Stimulated activated CD4-positive, alpha-beta T cell treated with anti-CD3 and anti-CD28 coated beads, TNF-alpha, amount 100 ng/mL, for 48 hours (primary cell): ENCODE results near the gene CYTH1.

ENCODE experiments used
- DNase-seq, 3 donors: peaks; one replicate each; pipeline ENCODE4 v3.0.0-alpha.2; 2020; ENCODE audit warnings: low read depth in 3 of 3

The CYTH1 gene

DNA sequence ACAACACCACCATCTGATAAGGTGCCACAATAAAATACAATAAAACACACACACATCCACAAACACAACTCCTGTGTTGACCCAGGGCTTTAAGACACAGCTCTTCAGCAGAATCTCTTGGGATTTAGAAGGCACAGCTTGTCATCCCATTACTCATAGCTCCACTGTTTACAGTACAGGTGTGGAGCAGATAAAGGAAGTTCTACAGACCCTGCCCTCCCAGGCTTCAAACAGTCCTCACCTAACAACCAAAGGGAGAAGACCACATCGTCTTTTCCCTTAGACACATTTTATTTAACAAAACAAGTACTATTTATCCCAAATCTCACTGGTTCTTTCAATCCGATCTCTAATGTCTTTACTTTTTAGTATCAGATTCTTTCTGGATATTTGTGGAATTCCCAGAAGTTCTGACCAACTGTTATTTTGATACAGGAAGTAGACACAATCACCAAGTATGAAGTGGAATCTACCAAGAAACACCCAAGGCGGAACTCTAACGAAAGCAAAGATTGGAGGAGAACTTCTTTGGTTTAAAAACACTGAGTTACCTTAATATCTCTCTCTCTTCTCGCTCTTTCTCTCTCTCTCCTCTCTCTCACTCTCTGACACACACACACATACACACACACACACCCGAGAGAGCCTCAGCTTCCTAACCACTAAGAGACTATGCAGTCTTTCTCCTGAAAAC, 46.1 kb downstream of the CYTH1 start:
- DNase-seq, result no peak

GRCh38 chr17:78734793-78735641, 47.1 kb downstream of the CYTH1 start:
- DNase-seq, result no peak

DNA sequence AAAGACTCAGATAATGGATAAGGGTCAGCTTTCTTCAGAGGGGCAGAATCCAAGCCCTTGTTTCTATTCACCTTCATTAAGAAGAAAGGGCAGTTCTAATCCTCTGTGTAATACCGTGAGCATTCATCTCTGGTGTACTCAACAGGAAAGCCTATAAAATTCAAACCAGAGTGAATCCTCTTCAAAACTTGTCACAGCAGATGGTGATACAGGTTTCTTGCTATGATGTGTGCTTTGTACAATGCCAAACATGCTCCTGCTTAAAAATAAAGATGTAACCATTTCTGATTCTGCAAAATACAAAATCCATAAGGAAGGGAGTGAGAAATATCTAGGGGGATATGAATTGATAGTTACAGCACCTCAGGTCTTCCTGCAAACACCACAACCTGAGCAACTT, 49.7 kb downstream of the CYTH1 start:
- no peak for DNase-seq

GRCh38 chr17:78731904-78732303, 50.2 kb downstream of the CYTH1 start:
- DNase-seq, result no peak

DNA sequence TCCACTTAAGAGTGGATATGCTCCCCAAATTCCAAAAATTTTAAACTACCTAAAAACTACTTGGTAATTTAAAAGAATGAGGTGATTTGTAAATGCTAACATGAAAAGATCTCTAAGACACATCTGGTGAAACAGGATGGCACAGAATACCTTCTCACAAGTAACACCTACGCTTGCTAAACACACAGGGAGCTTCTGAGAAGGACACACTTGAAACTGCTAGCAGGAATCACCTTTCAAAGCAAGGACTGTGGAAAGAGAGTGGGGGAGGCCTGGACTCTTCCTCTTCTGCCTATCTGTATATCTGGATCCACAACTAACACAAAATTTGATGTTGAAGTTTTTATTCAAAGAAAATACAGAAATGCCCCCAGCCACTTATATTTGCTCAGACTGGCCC, 52.4 kb downstream of the CYTH1 start:
- no peak for DNase-seq

DNA sequence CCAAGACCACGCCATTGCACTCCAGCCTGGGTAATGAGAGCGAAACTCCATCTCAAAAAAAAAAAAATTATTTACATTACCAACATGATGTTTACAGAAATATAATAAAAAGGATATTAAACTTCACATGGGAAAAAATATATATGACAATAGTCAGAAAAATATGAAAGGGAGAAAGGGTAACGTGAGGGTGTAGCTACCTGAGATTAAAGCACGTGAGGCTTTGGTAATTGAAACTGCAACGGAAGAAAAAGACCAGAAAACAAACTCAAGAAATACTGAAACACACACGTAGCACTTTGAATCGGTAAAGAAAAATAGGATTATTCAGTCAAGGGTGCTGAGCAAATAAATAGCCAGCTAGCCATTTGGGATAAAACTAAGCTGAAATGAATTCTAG, 53.6 kb downstream of the CYTH1 start:
- no peak for DNase-seq

- no peak for DNase-seq
These were observed 54.4 kb downstream of the CYTH1 start for GRCh38 chr17:78727476-78728229.

- DNase-seq, result no peak
These were observed 55.0 kb downstream of the CYTH1 start for GRCh38 chr17:78727057-78727456.

DNA sequence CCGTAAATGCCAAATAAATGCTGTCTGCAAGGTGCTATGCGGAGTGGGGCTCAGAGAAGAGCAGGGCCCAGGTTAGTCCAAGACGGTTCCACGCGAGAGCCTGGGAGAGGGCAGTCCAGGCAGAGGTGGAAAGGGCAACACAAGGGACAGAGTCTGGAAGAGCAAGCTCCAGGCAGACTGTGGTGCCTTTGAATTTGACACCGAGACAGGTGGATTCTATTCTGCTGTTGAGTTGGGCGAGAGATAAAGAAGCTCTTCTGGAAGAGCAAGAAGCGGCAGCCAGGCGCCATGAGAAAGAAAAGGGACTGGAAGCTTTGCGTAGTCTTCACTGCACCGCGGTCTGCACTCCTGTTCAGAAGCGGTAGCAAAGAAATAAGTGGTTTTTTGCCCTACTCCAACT, 55.6 kb downstream of the CYTH1 start:
- no peak for DNase-seq

GRCh38 chr17:78725448-78726021, 56.5 kb downstream of the CYTH1 start:
- no peak for DNase-seq

DNA sequence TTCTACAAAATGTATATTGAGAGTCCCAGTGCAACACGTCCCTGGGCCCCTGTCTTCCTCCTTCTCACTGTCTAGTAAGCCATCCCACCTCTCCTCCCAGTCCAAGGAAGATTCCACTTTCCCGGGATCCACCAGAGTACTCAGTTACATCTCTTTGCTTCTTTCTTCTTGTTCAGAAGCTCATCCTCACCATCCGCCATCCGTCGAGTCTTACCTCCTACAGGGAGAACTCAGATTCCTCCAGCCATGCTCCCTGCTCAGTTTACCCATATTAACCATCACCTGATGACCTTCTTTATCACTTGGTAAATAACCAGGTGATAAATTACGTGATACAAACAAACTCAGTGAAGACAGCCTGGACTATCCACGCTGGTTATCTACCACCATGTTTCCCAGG, 57.1 kb downstream of the CYTH1 start:
- DNase-seq, result no peak

DNA sequence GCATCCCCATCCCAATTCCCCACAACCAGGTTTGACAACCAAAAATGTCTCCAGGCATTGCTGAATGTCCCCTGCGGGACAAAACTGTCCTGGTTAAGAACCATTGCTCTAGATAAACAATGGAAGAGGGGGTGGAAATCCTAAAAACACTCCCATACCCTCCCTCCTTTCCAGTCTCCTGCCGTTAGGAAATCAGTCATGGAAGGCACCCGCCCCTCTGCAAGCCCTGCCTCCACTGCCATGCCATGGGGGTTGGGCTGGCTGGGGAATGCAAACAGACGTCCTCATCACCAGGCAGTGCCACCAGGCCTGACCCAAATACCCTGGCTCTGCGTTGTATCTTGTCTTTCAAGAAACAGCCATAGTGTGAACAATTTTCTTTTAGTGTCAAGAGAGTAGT, 57.5 kb downstream of the CYTH1 start:
- no peak for DNase-seq

DNA sequence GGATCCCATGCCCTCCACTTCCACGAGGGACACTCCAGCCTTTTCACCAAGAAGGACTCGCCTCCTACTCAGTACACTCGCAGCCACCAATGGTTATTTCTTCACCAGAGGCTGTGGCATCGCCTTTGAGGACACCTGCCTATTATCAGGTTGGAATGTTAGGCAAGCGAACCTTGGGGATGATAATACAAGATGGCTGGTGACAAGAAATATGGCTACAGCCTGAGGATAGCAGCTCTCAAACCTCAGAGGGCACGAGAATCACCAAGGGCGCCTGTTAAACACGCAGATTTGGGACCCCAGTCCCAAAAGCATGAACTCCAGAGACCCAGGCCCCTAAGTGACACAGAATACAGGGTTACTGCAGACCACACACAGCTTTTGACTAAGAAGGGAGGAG, 58.1 kb downstream of the CYTH1 start:
- no peak for DNase-seq

DNA sequence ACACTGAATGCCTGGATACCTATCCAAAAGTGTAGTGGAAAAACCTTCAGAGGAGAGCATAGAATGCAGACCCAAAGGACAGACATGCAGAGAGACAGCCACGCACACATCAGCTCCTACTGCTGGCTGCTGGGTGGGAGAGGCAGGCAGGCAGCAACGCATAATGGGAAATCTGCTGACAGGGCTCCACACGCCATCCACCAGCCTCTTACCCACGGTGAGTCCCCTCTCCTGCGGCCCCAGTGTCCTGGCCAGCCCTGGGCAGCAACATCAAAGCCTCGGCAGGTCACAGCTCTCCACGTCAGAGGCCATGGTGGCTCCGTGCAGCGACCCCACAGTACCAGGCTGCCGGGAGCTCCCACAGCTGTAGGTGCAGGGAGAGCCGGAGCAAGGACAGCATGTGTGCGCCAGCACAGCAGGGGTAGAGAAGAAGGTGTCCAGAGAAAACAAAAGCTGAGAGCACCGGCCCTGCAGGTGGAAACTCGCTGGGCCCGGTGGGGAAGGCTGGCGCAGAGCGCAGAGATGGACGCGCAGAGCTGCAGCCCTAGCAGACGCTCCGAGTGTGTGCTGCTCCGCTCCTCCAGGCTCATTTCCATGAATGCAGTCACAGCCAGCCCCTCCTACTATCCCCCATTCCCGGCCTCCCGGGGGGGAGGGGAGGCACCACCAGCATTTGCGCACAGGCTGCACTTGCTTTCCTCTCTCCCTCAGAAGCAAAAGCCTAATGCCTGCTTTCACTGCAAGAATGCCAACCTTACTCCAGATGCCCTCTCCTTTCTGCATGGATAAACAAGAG, 58.9 kb downstream of the CYTH1 start:
- no peak for DNase-seq

DNA sequence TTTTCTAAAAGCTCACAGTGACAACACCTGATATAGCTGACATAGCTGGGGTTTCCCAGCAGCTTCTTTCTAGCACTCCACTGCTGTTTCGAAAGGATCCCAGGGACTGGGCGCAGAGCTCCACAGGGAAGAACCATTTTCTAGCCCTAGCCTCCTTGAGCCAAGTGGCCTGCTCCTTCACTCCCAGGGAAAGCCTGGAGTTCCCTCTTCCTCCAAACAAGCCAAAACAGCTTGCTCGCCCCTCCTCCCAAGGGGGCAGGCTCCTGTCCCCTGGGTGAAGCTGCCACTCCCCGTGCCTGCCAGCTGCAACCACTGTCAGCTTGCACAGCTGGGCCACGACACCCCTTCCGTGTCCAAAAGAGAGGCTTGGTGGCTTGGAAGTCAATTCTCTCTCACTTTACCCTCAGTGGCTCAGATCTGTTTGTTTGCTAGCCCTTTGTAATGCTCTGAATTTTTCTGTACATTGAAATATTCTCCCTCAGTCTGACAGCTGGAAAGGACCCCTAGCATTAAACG, 59.8 kb downstream of the CYTH1 start:
- DNase-seq, result no peak

DNA sequence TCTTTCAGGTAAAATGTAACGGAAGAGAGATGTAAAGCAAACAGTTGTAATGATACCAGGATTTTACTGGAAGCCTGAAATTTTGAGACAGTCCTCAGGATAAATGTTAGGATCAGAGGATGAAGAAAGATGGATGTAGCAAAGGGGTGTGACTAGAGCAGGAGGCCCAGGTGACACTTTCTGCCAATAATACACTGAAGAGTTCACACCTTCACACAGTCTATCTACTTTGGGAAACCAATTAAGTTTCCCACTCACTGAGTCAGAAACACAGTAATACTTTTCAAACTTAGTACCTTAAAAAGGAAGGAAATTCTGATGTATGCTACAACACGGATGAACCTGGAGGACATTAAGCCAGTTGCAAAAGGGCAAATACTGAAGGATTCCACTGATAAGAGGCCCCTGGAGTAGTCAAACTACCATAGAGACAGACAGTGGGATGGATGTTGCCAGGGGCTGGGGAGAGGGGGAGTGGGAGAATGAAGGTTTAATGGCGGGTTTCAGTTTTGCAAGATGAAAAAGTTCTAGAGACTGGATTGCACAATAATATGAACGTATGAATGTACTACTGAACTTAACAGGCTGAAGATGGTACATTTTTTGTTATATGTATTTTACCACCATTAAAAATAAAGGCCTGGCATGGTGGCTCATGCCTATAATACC, 62.3 kb downstream of the CYTH1 start:
- DNase-seq, result no peak

- DNase-seq, result no peak
These were observed 63.4 kb downstream of the CYTH1 start for GRCh38 chr17:78718575-78719208.

DNA sequence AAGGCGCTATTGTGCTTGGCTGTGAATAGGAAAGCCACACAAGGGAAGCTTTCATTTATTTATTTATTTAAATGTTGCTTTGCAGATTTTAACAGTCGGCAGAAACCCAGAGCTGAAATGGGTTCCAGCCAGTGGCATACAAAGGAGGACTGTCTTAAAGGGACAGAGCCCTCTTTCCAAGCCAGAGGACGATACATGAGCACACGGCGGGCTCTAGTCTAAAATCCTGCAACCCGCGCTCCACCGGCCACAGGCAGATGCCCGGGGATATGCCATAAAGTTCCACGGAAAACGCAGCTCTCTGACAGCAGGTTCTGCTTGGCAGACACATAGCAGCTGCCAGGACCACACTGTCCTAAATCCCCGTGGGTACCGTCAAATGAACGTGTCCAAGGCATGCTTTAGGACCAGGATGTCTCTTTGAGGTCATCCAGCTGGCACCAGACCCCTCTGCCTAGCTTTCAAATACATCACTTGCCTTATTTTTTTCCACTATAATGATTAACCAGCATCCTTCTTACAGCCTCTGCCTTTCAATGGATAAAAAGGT, 64.6 kb downstream of the CYTH1 start:
- no peak for DNase-seq

- DNase-seq, result no peak
These were observed 65.2 kb downstream of the CYTH1 start for GRCh38 chr17:78716814-78717393.
